ENCODE data around the gene ZSCAN12.

The ZSCAN12 gene

DNA sequence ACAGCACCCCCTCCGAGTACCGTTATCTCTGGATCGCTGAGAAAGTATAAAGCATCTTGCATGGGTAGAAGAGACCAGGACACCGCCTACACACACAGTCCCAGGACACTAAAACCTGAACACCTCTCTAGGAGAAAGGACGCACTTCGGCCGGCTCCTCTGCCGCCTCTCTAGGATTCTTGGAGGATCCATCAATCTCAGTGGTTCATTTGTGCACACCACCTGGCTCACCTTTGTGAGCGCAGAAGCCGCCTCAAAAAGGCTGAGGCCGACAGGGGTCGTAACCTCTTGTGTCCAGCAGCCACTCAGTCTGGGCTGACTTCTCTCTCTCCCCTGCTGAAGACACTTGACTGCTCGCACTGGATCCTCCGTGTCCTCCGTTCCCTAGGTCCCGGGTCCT, 30.2 kb upstream of the ZSCAN12 start:
- Histone ChIP-seq H3K4me2 (no peak overlapping the region), H3K27ac (no peak overlapping the region), H3K4me1 (ENCODE audit: low read depth, poor library complexity, severe bottlenecking) (no peaks in the 10 kb centered on the region), H3K79me2 (ENCODE audit: insufficient read depth, low read depth) (no peaks in the 10 kb centered on the region), H3K9ac (no peak overlapping the region), H4K20me1 (ENCODE audit: insufficient read depth) (no peaks in the 10 kb centered on the region), H3K4me3 (IDR thresholded peaks at IDR 0.05; ENCODE audit: insufficient read depth, low read depth, low read length) (no peak overlapping the region), H3K36me3 (ENCODE audit: insufficient read depth) (no peaks in the 10 kb centered on the region), H3K27me3 (ENCODE audit: insufficient read depth, low read depth) (no peaks in the 10 kb centered on the region), H2AFZ (ENCODE audit: low read depth) (no peak overlapping the region)
- no peak for TF ChIP-seq CTCF (conservative IDR thresholded peaks at IDR 0.05; ENCODE audit: low read depth, low read length)

- H3K4me1 ChIP-seq (ENCODE audit: low read depth, poor library complexity, severe bottlenecking) = no peaks in the 10 kb centered on the region
- H3K9ac ChIP-seq = no peak overlapping the region
- no peaks in the 10 kb centered on the region for H3K79me2 ChIP-seq (ENCODE audit: insufficient read depth, low read depth)
- no peaks in the 10 kb centered on the region for H4K20me1 ChIP-seq (ENCODE audit: insufficient read depth)
- H3K4me2 ChIP-seq = no peak overlapping the region
- H3K27me3 ChIP-seq (ENCODE audit: insufficient read depth, low read depth) = no peaks in the 10 kb centered on the region
- no peak overlapping the region for H3K27ac ChIP-seq
- H3K36me3 ChIP-seq (ENCODE audit: insufficient read depth) = no peaks in the 10 kb centered on the region
- no peak overlapping the region for H3K4me3 ChIP-seq (IDR thresholded peaks at IDR 0.05; ENCODE audit: insufficient read depth, low read depth, low read length)
- no peak for TF ChIP-seq CTCF (conservative IDR thresholded peaks at IDR 0.05; ENCODE audit: low read depth, low read length)
- no peak overlapping the region for H2AFZ ChIP-seq (ENCODE audit: low read depth)
These were observed 26.5 kb upstream of the ZSCAN12 start for GRCh38 chr6:28425944-28426541.

DNA sequence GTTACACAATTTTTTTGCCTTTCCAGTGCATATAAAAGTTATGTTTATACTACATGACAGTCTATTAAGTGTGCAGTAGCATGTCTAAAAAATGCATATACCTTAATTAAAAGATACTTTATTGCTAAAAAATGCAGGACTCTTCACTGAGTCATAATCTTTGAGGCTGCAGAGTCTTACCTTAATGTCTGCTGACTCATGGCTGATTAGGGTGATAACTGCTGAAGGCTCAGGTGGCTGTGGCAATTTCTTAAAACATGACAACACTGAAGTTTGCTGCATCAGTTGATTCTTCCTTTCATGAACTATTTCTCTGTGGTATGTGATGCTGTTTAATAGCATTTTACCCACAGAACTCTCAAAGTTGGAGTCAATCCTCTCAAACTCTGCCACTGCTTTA, 24.6 kb upstream of the ZSCAN12 start:
- Histone ChIP-seq H3K36me3 (ENCODE audit: insufficient read depth) (no peaks in the 10 kb centered on the region), H4K20me1 (ENCODE audit: insufficient read depth) (no peaks in the 10 kb centered on the region), H3K27me3 (ENCODE audit: insufficient read depth, low read depth) (no peaks in the 10 kb centered on the region), H3K4me1 (ENCODE audit: low read depth, poor library complexity, severe bottlenecking) (no peaks in the 10 kb centered on the region), H3K9ac (no peak overlapping the region), H3K27ac (no peak overlapping the region), H2AFZ (ENCODE audit: low read depth) (no peak overlapping the region), H3K79me2 (ENCODE audit: insufficient read depth, low read depth) (no peaks in the 10 kb centered on the region), H3K4me3 (IDR thresholded peaks at IDR 0.05; ENCODE audit: insufficient read depth, low read depth, low read length) (no peak overlapping the region), H3K4me2 (no peak overlapping the region)
- no peak for TF ChIP-seq CTCF (conservative IDR thresholded peaks at IDR 0.05; ENCODE audit: low read depth, low read length)

DNA sequence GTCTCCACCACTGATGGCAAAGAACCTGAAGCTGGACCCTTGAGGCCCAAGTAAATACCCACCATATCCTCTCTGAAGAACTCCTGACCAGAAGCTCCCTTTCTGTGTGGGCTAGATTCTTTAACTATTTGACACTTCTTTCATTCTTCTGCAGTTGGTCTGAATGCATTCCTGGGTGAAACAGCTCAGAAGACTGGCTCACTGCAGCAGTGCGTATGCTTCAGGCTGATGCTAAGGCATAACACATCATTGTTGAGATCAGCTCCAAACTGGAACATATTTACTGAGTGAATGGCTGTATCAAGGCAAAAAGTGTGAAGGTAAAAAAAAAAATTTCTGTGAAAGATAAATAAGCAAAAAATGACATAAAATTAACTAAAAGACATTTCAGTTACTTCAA, 24.0 kb upstream of the ZSCAN12 start:
- Histone ChIP-seq H3K27ac (no peak overlapping the region), H3K27me3 (ENCODE audit: insufficient read depth, low read depth) (no peaks in the 10 kb centered on the region)
- TF ChIP-seq CTCF (conservative IDR thresholded peaks at IDR 0.05; ENCODE audit: low read depth, low read length) = no peak

More for the DNA sequence above, 24.0 kb upstream of the ZSCAN12 start:
- Histone ChIP-seq H3K4me2 (no peak overlapping the region), H3K36me3 (ENCODE audit: insufficient read depth) (no peaks in the 10 kb centered on the region), H3K79me2 (ENCODE audit: insufficient read depth, low read depth) (no peaks in the 10 kb centered on the region), H3K4me1 (ENCODE audit: low read depth, poor library complexity, severe bottlenecking) (no peaks in the 10 kb centered on the region), H2AFZ (ENCODE audit: low read depth) (no peak overlapping the region), H3K9ac (no peak overlapping the region), H3K4me3 (IDR thresholded peaks at IDR 0.05; ENCODE audit: insufficient read depth, low read depth, low read length) (no peak overlapping the region), H4K20me1 (ENCODE audit: insufficient read depth) (no peaks in the 10 kb centered on the region)

All from KMS-11 (cell line).